ENCODE data around the gene ADAMTS14.

Gene ADAMTS14

DNA sequence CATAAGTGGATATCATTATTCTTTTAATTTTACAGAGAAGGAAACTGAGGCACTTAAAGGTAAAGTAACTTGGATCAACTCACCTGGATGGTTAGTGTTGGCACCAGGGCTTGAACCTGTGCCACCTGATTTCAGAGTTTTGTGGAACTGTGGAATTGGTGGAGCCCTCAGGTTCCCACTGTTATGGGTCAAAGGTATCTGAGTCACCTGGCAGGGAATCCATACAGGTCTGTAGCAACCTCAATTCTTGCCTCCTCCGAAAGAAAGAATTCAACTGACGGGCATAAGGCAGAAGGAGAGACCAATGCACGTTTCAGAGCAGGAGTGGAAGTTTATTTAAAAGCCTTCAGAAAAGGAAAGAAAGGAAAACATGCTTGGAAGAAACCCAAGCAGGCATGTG, 25.2 kb upstream of the ADAMTS14 start:
- TF ChIP-seq, protein P1, sequence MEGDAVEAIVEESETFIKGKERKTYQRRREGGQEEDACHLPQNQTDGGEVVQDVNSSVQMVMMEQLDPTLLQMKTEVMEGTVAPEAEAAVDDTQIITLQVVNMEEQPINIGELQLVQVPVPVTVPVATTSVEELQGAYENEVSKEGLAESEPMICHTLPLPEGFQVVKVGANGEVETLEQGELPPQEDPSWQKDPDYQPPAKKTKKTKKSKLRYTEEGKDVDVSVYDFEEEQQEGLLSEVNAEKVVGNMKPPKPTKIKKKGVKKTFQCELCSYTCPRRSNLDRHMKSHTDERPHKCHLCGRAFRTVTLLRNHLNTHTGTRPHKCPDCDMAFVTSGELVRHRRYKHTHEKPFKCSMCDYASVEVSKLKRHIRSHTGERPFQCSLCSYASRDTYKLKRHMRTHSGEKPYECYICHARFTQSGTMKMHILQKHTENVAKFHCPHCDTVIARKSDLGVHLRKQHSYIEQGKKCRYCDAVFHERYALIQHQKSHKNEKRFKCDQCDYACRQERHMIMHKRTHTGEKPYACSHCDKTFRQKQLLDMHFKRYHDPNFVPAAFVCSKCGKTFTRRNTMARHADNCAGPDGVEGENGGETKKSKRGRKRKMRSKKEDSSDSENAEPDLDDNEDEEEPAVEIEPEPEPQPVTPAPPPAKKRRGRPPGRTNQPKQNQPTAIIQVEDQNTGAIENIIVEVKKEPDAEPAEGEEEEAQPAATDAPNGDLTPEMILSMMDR (IDR thresholded peaks at IDR 0.05; ENCODE audit: insufficient read depth, missing control alignments): no peak
- DNase-seq (ENCODE audit: insufficient read length, low spot score) (no peak), FAIRE-seq (no peak)

DNA sequence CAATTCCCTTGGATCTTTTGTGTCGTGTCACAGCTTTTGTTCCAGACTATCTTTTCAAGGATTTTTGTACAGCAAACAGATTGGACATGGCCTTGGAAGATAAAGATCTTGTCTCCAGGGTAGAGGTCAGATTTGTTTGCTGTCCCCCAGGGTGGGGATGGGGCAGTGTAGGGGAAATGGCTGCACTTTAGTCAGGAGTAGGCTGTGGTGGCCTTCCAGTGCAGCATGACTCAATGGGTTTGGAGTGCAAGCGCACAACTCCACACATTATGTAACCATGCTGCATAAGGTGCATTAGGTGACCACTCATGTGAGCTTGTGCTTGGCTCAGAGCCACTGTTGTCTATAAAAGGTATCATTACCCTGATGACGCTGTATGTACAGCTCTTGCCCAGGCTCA, 23.9 kb upstream of the ADAMTS14 start:
- no peak for FAIRE-seq
- TF ChIP-seq, protein P1 (IDR thresholded peaks at IDR 0.05; ENCODE audit: insufficient read depth, missing control alignments): no peak
- no peak for DNase-seq (ENCODE audit: insufficient read length, low spot score)

DNA sequence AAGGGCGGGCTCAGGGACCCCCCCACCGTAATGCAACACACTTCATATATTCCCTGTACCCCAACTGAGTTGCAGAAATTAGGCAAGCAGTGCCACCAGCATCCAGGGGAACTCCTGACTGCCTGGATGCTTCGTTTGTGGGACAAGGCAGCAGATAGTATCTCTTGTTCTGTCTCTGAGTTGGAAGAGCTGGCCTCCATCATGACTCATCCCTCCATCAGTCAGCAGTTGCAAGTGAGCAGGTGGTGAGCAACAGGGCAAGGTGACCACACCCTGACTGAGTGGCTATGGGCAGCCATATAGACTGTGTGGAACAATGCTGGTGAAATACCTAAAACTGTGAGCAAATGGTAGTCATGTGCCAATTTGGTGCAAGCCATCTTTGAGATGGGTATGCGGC, 22.8 kb upstream of the ADAMTS14 start:
- TF ChIP-seq, protein P1 (IDR thresholded peaks at IDR 0.05; ENCODE audit: insufficient read depth, missing control alignments): no peak
- no peak for FAIRE-seq
- no peak for DNase-seq (ENCODE audit: insufficient read length, low spot score)

DNA sequence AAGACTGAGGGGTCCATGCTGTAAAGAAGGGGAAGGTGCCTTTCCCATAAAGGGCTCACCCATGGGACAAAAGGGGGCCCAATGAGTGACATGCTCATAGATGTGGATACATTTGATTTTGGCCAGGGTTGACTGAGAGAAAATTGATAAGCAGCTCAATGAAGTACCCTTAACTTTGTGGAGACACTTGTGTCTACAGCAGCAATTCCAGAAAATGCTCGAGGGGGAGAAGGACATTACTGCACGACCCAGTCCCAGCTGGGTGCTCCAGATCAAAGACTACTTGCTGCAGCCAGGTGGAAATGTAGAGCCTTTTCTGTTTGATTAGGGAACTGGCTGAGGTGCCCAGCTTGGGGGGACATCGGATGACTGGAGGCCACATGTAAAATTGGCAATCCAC, 22.2 kb upstream of the ADAMTS14 start:
- no peak for FAIRE-seq
- TF ChIP-seq, protein P1 (IDR thresholded peaks at IDR 0.05; ENCODE audit: insufficient read depth, missing control alignments): no peak
- DNase-seq (ENCODE audit: insufficient read length, low spot score): no peak

DNA sequence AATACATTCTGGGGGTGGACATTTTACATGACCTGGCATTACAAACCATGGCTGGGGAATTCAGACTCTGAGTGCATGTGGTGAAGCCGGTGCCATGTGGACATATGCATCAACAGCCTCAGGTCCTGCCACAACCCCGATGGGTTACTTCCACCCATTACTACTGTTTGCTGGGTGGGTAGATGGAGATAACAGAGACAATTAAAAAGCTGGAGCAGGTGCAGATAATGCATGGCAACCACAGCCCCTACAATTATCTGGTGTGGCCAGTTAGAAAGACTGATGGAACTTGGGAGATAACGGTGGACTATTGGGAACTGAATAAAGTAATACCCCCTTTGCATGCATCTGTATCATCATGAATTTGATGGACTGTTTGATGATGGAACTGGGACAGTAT, 21.6 kb upstream of the ADAMTS14 start:
- FAIRE-seq (no peak), DNase-seq (ENCODE audit: insufficient read length, low spot score) (no peak)
- TF ChIP-seq, protein P1 (IDR thresholded peaks at IDR 0.05; ENCODE audit: insufficient read depth, missing control alignments): no peak

DNA sequence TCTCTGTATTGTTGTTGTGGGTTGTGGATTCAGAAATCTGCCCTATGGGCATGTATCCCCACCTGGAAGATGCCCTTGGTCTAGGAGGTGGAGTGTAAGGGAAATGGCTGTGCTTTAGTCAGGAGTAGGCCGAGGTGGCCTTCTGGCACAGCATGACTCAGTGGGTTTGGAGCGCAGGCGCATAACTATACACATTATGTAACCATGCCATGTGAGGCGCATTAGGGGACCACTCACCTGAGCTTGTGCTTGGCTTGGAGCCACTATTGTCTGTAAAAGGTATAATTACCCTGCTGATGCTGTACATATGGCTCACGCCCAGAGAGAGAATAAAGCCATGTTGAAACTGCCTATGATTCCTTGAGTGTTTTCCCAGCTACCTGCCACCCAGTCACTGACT, 20.6 kb upstream of the ADAMTS14 start:
- DNase-seq (ENCODE audit: insufficient read length, low spot score) (no peak), FAIRE-seq (no peak)
- TF ChIP-seq, protein P1 (IDR thresholded peaks at IDR 0.05; ENCODE audit: insufficient read depth, missing control alignments): no peak

DNA sequence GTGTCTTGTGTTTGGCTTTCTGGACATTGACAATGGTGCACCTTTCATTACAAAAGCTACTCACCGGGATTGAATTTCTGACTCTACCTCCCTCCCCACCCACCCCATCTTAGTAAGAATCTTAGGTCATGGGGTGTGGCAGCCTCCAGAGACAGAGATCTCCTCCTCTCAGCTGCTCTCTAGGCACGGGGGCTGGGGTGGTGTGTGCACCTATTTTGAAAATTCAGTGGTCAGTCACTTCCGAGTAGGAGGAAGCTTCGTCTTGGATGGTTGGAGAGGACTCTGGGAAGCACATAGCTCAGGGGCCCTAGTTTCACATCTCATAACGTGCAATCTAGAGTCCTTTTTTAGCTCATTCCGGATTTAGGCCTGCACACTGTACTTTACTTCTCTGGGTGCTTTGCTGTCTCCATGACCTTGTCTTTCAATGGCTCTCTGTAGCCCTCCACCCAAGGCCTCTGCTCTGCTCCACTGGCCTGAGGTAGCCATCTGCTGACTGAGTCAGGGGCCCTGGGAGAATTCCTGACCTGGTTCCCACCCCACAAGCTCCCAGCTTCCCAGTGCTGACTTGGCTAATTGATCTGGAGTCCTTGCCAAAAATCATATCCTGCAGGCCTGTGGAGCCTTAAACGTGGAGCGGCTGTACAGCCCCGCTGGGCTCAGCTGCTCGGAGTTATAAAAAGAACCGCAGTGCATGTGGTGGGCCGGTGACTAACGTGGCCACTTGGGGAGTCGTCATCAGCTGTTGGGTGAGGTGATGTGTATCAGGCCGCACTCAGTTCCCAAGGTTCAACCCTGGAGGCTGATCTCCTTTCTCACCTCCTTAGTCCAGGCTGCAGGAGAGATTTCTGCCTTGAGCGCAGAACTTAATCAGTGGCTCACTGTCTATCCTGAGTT, 19.3 kb upstream of the ADAMTS14 start:
- FAIRE-seq (no peak), DNase-seq (ENCODE audit: insufficient read length, low spot score) (no peak)
- TF ChIP-seq, protein P1 (IDR thresholded peaks at IDR 0.05; ENCODE audit: insufficient read depth, missing control alignments): no peak
